Fibroblast of mammary gland (primary cell): ENCODE measurements around the gene CPSF4L.

Experiments used
- DNase-seq: peaks from one replicate; pipeline ENCODE4 v3.0.0-alpha.2; 2010; ENCODE audit warnings: low read depth
- H3K4me3 ChIP-seq: 2 replicates; pipeline ENCODE4 v1.5.1; 2011; ENCODE audit warnings: low read depth, mild to moderate bottlenecking, low read length, moderate library complexity; ENCODE audit not compliant: control insufficient read depth
- TF ChIP-seq, protein P1 (sequence below): conservative IDR thresholded peaks from 2 replicates; pipeline ENCODE4 v1.5.1; 2011; ENCODE audit warnings: low read depth, low read length, inconsistent platforms; ENCODE audit not compliant: control insufficient read depth, insufficient read depth

The CPSF4L gene

DNA sequence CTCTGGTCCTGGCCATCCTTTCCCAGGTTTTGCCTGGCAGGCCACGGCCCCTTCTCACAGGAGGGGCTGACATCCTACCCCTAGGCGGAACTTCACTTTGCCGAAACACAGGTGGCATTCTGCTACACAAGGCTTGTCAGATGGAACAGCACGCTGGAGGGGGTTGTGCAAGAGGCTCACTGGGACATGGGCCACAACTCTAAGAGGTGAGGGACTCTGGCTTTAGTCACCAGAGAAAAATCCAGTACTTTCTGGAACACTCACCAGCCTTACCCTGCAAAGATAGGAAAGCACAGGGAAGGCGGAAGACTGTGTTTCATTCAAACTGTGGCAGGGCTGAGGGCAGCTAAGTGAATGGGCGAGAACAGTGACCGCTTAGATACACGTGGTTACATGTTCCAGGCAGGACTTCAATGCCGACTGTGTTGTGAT lies 31.8 kb upstream of the CPSF4L start:
- TF ChIP-seq, protein P1, sequence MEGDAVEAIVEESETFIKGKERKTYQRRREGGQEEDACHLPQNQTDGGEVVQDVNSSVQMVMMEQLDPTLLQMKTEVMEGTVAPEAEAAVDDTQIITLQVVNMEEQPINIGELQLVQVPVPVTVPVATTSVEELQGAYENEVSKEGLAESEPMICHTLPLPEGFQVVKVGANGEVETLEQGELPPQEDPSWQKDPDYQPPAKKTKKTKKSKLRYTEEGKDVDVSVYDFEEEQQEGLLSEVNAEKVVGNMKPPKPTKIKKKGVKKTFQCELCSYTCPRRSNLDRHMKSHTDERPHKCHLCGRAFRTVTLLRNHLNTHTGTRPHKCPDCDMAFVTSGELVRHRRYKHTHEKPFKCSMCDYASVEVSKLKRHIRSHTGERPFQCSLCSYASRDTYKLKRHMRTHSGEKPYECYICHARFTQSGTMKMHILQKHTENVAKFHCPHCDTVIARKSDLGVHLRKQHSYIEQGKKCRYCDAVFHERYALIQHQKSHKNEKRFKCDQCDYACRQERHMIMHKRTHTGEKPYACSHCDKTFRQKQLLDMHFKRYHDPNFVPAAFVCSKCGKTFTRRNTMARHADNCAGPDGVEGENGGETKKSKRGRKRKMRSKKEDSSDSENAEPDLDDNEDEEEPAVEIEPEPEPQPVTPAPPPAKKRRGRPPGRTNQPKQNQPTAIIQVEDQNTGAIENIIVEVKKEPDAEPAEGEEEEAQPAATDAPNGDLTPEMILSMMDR, result no peak
- no peak overlapping the region for H3K4me3 ChIP-seq
- DNase-seq, result peak; percentile 91

DNA sequence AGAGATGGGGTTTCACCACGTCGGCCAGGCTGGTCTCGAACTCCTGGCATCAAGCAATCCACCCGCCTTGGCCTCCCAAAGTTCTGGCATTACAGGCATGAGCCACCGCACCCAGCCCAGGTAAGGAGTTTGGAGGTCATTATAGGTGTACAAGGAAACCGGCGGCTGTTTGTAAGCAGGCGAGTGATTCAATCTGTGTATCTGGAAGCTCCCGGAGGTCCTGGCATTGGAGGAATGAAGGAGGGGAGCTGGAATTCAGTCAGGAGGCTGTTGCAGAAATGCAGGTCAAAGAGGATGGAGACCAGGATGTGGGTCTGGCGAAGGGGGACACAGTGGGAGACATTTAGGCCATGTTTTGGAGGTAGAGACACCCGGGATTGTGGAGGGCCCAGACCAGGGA lies 31.4 kb upstream of the CPSF4L start:
- DNase-seq, result no peak

DNA sequence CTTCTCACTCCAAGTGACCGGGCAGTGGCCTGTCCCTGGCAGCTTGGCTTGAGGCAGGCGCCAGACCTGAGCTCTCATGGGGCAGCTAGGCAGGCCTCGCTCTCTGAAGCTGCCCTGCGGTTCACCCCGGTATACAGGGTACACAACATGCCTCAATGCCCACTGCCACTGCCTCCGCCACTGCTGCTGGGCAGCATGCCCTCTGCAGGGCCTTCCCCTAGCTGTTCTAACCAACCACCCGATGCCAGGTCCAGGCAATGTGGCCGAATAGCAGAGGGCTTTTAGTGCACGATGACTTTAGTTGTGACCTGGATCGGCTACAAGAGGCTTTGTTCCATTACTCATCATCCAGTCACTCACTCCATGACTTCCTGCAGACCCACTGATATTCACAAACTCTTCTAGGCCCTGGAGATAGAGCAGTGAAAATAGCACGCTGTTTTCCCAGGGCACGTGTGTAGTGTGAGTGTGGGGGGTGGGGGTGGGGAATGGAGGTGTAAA lies 30.4 kb upstream of the CPSF4L start:
- TF ChIP-seq, protein P1, result no peak
- peak overlapping the region; percentile 7 for H3K4me3 ChIP-seq
- DNase-seq, result peak; percentile 86

More for the DNA sequence above, 31.4 kb upstream of the CPSF4L start:
- TF ChIP-seq, protein P1, result no peak
- H3K4me3 ChIP-seq, result no peak overlapping the region

DNA sequence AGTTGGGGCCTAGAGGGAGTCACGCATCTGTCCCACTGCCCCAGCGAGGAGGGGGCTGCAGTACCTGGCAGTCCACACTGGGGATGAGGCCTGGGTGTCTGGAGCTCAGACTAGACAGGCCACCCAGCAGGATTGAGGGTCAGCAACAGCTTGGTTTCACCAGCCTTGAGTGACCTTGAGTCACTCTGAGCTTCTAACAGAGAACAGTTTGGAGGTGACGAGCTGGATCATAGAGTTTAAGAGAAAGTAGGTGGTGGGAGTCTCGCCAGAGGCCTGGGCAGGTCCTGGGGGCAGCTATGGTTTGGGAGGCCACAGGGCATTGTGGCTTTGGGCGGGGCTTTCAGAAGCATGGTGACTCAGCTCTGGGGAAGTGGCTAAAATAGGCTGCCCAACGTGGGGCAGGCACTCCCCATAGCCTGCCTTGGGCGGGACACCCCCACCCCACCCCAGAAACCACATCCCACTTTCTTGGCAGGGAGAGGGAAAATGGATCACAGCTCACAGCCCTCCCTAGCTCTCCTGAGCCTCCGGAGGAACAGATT lies 29.7 kb upstream of the CPSF4L start:
- DNase-seq, result peak; percentile 96
- TF ChIP-seq, protein P1, result no peak
- peak overlapping the region; percentile 19 for H3K4me3 ChIP-seq

DNA sequence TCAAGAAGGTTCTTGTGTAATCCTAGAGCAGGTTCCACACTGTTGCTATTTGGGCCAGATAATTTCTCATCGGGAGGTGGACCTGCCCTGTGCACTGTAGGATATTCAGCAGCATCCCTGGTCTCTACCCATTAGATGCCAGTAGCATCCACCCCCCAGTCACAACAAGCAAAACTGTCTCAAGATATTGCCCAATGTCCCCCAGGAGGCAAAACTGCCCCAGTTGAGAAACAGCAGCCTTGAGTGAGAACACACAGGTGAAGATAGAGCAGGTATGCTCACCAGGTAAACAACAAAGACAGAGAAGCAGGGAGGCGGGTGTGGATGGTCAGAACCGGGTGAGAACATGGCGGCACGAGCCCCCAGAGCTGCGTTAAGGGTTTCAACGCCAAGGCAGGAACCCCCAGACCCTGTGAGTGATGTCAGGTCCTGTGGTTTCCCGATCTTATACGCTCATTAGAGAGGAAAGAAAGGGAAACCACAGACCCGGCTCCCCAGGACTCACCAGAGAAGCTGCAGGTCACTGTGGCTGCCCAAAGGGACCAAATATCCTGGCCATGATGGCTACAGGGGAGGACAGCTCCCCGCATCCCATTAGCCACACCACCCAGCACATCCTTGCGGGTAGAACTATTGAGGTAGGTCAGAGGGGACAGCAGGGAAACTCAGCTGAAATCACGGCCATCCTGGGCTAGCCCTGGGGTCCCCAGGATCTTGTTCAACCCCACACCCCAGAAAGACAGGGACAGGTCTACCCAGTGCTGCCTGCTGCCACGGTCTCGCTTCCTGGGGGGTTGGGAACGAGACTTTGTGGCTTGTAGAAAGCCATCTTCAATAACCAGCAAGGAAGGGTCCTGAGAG lies 28.9 kb upstream of the CPSF4L start:
- no peak for DNase-seq
- no peak overlapping the region for H3K4me3 ChIP-seq
- TF ChIP-seq, protein P1, result no peak

DNA sequence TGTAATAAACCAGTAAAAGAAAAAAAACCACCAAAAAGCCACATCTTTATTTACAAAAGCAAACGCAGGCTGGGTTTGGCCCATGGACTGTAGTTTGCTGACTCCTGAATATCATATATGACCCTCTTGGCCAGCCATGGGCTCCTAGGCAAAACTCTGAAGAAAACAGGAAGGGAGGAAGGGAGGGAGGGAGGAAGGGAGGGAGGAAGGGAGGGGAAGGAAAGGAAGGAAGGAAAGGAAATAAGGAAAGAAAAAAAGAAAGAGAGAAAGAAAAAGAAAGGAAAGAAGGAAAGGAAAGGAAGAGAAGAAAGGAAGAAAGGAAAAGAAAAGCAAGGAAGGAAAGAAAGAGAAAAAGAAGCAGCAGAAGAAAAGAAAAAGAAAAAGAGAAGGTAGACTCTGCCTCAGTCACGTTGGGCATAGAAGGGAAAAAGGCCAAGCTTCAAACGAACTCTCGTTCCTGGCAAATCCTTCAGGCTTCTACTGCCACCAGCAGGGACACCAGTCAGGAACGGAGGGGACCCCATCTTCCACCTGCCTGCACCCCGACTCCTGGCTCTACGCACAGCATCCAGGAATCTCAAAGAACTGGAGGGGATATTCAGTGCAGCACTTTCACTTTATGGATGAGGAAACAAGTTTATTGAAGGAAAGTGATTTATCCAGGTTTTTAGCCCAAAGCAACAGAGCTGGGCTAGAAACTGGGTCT lies 28.0 kb upstream of the CPSF4L start:
- no peak for DNase-seq
- TF ChIP-seq, protein P1, result no peak
- no peak overlapping the region for H3K4me3 ChIP-seq
